ENCODE data around the gene IGDCC3. TPM values are rescaled to one million over a fixed set of nuclear protein-coding genes. Genes with fewer than 3 reads are reported as not detected.
"Not testable (repeated sequence)": the region's sequence is repeated elsewhere in the genome, so short reads cannot be mapped to it uniquely, and the experiment has no call there.

The IGDCC3 gene
- total and polyA plus RNA-seq, 2 of the 8 experiments (the other 6 are each of a cell fraction or from before 2014, with no cell fraction given): 26.8 to 45.7 TPM

GRCh38 chr15:65351972-65352371 lies 25.8 kb downstream of the IGDCC3 start:
- H3K4me1 ChIP-seq (replicated peaks in 1 of 4; ENCODE audit: control insufficient read depth in 3 of 4, insufficient read depth in 4 of 4, low read length in 3 of 4); FAIRE-seq; H4K8ac ChIP-seq (ENCODE audit: extremely low read depth, insufficient read depth, low read length); H2BK5ac ChIP-seq (ENCODE audit: low read depth, low read length); H3K9me3 ChIP-seq (ENCODE audit: insufficient read depth in 2 of 2, low read depth in 1 of 2, low read length in 1 of 2); H3K9ac ChIP-seq (replicated peaks in 1 of 4; ENCODE audit: extremely low read depth in 1 of 4, low read depth in 3 of 4, low read length in 3 of 4); H3K23me2 ChIP-seq (ENCODE audit: low read depth, low read length); H3K4me3 ChIP-seq (ENCODE audit: extremely low read depth in 1 of 4, insufficient read depth in 2 of 4, low read depth in 3 of 4, low read length in 4 of 4); H3K18ac ChIP-seq (ENCODE audit: extremely low read depth, low read length); DNase-seq (ENCODE audit: low read depth in 1 of 2, low spot score in 2 of 2); H4K91ac ChIP-seq (replicated peaks; ENCODE audit: insufficient read length, low read length); H2AK5ac ChIP-seq (ENCODE audit: low read depth, low read length); H4K20me1 ChIP-seq (replicated peaks in 1 of 2; ENCODE audit: control insufficient read depth in 1 of 2, insufficient read depth in 2 of 2, low read length in 2 of 2); POLR2A ChIA-PET (ENCODE audit: partially characterized antibody); H3K27ac ChIP-seq (ENCODE audit: low read depth, low read length); H3K56ac ChIP-seq (replicated peaks; ENCODE audit: insufficient read length, low read depth, low read length); H2BK12ac ChIP-seq (ENCODE audit: low read depth, low read length); H2AFZ ChIP-seq (ENCODE audit: low read length); H3K23ac ChIP-seq (ENCODE audit: insufficient read length); H2BK20ac ChIP-seq (ENCODE audit: low read length); H3K36me3 ChIP-seq (ENCODE audit: control insufficient read depth in 2 of 4, insufficient read depth in 4 of 4, low read length in 3 of 4); H3K79me1 ChIP-seq (ENCODE audit: low read depth, low read length); H2BK15ac ChIP-seq (ENCODE audit: low read length); H3K14ac ChIP-seq (ENCODE audit: insufficient read length); H3K4me2 ChIP-seq (ENCODE audit: insufficient read depth in 1 of 2, low read depth in 2 of 2, low read length in 2 of 2); H3K79me2 ChIP-seq (ENCODE audit: control insufficient read depth in 1 of 2, insufficient read depth in 2 of 2, low read length in 2 of 2); H4K5ac ChIP-seq (ENCODE audit: insufficient read length, low read depth, low read length); H2BK120ac ChIP-seq (replicated peaks; ENCODE audit: low read depth, low read length); H3K4ac ChIP-seq (replicated peaks; ENCODE audit: insufficient read length, low read depth, low read length): not testable (repeated sequence)
- CTCF ChIA-PET (ENCODE audit: partially characterized antibody): interaction anchor here (0.8 to 1.1 kb wide), 3 partner anchors 14 to 49 kb away, joined by 3 read pairs; no protein-coding TSS in a partner anchor
- 82% methylated on average over 1 of the region's 1 CpG; no CpG with 5 or more reads in 1 of the 2 experiments for WGBS, 2 experiments (ENCODE audit: extremely low coverage in 1 of 2, insufficient coverage in 1 of 2, insufficient read length in 1 of 2, insufficient replicate concordance in 2 of 2, low coverage in 1 of 2, low lambda C conversion rate in 2 of 2, missing lambda C conversion rate in 1 of 2)
- H3K27me3 ChIP-seq (replicated peaks in 1 of 4; ENCODE audit: control insufficient read depth in 3 of 4, extremely low read depth in 1 of 4, insufficient read depth in 3 of 4, low read length in 3 of 4): peaks cover 0 to 25% (median 16%) of the 10 kb centered on the region in 4 experiments; a peak in 6 of 7 replicates

Measured in H1 (cell line).